Liver (tissue), 3 donors: ENCODE results near the gene HORMAD2.

Experiments used
- HNF4G ChIP-seq: IDR thresholded peaks from 2 replicates; pipeline ENCODE4 v1.6.1; 2016; ENCODE audit warnings: antibody characterized with exemption
- JUND ChIP-seq, 2 donors: IDR thresholded peaks; 2 replicates each; pipeline ENCODE4 v1.6.1; 2016; ENCODE audit warnings: antibody characterized with exemption in 2 of 2
- NR2F2 ChIP-seq: IDR thresholded peaks from 2 replicates; pipeline ENCODE4 v1.6.1; 2016; ENCODE audit warnings: antibody characterized with exemption
- RAD21 ChIP-seq, 2 donors: IDR thresholded peaks; 2 replicates each; pipeline ENCODE4 v1.6.1; 2016; ENCODE audit warnings: antibody characterized with exemption in 2 of 2, mild to moderate bottlenecking in 2 of 2
- RXRA ChIP-seq, 2 donors: IDR thresholded peaks; 2 replicates each; pipeline ENCODE4 v1.6.1; 2017 to 2018; ENCODE audit warnings: antibody characterized with exemption in 2 of 2, mild to moderate bottlenecking in 1 of 2
- SP1 ChIP-seq: IDR thresholded peaks from 2 replicates; pipeline ENCODE4 v1.6.1; 2018; ENCODE audit warnings: antibody characterized with exemption, mild to moderate bottlenecking
- TAF1 ChIP-seq: conservative IDR thresholded peaks from 2 replicates; pipeline ENCODE4 v1.6.1; 2016; ENCODE audit warnings: antibody characterized with exemption, mild to moderate bottlenecking
- YY1 ChIP-seq: IDR thresholded peaks from 2 replicates; pipeline ENCODE4 v1.6.1; 2016; ENCODE audit warnings: antibody characterized with exemption, mild to moderate bottlenecking
- TF ChIP-seq, protein P1 (sequence below): fragments of 150-350 bp; IDR thresholded peaks from 2 replicates; pipeline ENCODE4 v1.5.1; 2017; ENCODE audit warnings: improper control_type of control experiment, low read depth, low read length; ENCODE audit not compliant: missing input control
- TF ChIP-seq, protein P2 (sequence below): IDR thresholded peaks from 2 replicates; pipeline ENCODE4 v1.6.1; 2016; ENCODE audit warnings: antibody characterized with exemption, mild to moderate bottlenecking
- TF ChIP-seq, protein P3 (sequence below): IDR thresholded peaks from 2 replicates; pipeline ENCODE4 v1.6.1; 2016; ENCODE audit warnings: antibody characterized with exemption
- TF ChIP-seq, protein P4 (sequence below): IDR thresholded peaks from 2 replicates; pipeline ENCODE4 v1.6.1; 2016; ENCODE audit warnings: antibody characterized with exemption
- TF ChIP-seq, protein P5 (sequence below): IDR thresholded peaks from 2 replicates; pipeline ENCODE4 v1.6.1; 2016; ENCODE audit warnings: antibody characterized with exemption
- donor health status: healthy.
- donor health status: healthy.

DNA sequence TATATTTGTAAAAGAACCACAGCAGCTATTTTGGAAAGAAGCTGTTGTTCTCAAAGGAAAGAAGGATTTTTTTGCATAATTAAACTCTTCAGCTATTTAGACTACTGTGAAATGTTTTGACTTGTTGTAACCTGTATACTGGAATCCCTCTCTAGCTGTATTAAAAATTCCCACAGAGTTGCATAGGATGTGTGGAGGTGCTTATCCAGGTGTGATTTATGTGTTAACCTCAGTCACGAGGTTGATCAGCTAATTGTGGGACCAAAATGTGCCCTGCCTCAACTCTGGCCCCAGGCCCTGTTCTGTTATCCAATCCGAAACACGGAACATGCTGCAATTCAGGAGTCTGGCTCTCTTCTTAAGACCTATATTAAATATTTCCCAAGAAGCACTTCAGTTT is 96.2 kb downstream of the HORMAD2 start:
- TF ChIP-seq, protein P1, sequence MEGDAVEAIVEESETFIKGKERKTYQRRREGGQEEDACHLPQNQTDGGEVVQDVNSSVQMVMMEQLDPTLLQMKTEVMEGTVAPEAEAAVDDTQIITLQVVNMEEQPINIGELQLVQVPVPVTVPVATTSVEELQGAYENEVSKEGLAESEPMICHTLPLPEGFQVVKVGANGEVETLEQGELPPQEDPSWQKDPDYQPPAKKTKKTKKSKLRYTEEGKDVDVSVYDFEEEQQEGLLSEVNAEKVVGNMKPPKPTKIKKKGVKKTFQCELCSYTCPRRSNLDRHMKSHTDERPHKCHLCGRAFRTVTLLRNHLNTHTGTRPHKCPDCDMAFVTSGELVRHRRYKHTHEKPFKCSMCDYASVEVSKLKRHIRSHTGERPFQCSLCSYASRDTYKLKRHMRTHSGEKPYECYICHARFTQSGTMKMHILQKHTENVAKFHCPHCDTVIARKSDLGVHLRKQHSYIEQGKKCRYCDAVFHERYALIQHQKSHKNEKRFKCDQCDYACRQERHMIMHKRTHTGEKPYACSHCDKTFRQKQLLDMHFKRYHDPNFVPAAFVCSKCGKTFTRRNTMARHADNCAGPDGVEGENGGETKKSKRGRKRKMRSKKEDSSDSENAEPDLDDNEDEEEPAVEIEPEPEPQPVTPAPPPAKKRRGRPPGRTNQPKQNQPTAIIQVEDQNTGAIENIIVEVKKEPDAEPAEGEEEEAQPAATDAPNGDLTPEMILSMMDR, result no peak
- TF ChIP-seq YY1 (no peak), HNF4G (no peak), NR2F2 (no peak), RAD21 (IDR thresholded peaks at IDR 0.05) (no peak), TAF1 (no peak), RXRA (IDR thresholded peaks at IDR 0.05) (no peak), JUND (IDR thresholded peaks at IDR 0.05) (no peak), SP1 (no peak)
- TF ChIP-seq, protein P2, sequence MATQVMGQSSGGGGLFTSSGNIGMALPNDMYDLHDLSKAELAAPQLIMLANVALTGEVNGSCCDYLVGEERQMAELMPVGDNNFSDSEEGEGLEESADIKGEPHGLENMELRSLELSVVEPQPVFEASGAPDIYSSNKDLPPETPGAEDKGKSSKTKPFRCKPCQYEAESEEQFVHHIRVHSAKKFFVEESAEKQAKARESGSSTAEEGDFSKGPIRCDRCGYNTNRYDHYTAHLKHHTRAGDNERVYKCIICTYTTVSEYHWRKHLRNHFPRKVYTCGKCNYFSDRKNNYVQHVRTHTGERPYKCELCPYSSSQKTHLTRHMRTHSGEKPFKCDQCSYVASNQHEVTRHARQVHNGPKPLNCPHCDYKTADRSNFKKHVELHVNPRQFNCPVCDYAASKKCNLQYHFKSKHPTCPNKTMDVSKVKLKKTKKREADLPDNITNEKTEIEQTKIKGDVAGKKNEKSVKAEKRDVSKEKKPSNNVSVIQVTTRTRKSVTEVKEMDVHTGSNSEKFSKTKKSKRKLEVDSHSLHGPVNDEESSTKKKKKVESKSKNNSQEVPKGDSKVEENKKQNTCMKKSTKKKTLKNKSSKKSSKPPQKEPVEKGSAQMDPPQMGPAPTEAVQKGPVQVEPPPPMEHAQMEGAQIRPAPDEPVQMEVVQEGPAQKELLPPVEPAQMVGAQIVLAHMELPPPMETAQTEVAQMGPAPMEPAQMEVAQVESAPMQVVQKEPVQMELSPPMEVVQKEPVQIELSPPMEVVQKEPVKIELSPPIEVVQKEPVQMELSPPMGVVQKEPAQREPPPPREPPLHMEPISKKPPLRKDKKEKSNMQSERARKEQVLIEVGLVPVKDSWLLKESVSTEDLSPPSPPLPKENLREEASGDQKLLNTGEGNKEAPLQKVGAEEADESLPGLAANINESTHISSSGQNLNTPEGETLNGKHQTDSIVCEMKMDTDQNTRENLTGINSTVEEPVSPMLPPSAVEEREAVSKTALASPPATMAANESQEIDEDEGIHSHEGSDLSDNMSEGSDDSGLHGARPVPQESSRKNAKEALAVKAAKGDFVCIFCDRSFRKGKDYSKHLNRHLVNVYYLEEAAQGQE, result no peak
- TF ChIP-seq, protein P3, sequence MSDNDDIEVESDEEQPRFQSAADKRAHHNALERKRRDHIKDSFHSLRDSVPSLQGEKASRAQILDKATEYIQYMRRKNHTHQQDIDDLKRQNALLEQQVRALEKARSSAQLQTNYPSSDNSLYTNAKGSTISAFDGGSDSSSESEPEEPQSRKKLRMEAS, result no peak
- TF ChIP-seq, protein P4, sequence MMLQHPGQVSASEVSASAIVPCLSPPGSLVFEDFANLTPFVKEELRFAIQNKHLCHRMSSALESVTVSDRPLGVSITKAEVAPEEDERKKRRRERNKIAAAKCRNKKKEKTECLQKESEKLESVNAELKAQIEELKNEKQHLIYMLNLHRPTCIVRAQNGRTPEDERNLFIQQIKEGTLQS, result no peak
- TF ChIP-seq, protein P5, sequence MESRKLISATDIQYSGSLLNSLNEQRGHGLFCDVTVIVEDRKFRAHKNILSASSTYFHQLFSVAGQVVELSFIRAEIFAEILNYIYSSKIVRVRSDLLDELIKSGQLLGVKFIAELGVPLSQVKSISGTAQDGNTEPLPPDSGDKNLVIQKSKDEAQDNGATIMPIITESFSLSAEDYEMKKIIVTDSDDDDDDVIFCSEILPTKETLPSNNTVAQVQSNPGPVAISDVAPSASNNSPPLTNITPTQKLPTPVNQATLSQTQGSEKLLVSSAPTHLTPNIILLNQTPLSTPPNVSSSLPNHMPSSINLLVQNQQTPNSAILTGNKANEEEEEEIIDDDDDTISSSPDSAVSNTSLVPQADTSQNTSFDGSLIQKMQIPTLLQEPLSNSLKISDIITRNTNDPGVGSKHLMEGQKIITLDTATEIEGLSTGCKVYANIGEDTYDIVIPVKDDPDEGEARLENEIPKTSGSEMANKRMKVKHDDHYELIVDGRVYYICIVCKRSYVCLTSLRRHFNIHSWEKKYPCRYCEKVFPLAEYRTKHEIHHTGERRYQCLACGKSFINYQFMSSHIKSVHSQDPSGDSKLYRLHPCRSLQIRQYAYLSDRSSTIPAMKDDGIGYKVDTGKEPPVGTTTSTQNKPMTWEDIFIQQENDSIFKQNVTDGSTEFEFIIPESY, result no peak
